HG03460 (cell line): ENCODE results near the gene GIPC2.
"Not testable (repeated sequence)": the region's sequence is repeated elsewhere in the genome, so short reads cannot be mapped to it uniquely, and the experiment has no call there.

Experiments
- ATAC-seq: cut with Tn5 transposase; IDR thresholded peaks from one replicate; pipeline ENCODE4 v1.9.1; 2021; ENCODE audit not compliant: unreplicated experiment

The GIPC2 gene, protein sequence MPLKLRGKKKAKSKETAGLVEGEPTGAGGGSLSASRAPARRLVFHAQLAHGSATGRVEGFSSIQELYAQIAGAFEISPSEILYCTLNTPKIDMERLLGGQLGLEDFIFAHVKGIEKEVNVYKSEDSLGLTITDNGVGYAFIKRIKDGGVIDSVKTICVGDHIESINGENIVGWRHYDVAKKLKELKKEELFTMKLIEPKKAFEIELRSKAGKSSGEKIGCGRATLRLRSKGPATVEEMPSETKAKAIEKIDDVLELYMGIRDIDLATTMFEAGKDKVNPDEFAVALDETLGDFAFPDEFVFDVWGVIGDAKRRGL

DNA sequence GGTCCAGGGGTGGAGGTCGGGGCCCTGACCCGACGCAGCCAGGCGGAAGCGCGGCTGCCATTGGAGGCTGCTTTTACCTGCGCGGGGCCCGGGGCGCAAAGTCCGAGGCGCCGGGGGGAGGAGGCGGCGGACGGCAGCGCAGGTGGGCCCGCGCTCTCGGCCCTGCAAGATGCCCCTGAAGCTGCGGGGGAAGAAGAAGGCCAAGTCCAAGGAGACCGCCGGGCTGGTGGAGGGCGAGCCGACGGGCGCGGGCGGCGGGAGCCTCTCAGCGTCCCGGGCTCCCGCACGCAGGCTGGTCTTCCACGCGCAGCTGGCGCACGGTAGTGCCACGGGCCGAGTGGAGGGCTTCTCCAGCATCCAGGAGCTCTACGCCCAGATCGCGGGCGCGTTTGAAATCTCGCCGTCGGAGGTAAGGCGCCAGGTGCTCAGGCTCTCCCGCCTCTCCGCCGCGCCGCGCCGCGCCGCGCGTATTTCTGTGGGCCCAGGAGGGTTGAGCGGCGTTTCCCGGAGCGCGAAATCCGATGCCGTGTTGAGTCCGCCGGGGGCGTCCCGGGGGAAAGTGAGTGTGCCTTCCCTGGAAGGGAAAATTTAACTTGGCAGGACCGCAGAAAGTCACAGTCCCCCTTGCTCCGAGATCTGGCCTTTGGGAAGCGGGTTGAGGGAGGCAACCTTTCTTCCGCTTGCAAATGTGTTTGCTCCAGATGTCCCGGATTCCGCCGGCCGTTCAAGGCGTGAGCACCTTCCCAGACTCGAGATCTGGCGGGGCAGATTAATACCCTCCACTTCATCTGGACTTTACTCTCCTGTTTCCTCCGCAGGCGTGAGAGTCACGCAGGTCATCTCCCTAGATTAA, at the start of gene GIPC2:
TSS of gene GIPC2 (plus strand) at position 41 of the 853 bp plus-strand sequence. CDS start at position 170, 129 bp downstream.
- ATAC-seq = no peak

GRCh38 chr1:77996734-77997133, 49.0 kb upstream of the GIPC2 start:
- no peak for ATAC-seq

DNA sequence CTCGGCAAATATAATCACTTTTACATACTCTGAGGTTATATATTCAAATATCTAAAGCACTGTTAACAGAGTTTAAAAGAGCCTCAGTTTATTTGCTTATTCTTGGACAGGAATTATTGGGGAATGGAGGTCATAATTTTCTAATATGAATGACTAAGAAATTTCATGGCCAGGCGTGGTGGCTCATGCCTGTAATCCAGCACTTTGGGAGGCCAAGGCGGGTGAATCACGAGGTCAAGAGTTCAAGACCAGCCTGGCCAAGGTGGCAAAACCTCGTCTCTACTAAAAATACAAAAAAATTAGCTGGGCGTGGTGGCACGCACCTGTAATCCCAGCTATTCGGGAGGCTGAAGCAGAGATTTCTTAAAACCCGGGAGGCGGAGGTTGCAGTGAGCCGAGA, 45.2 kb upstream of the GIPC2 start:
- ATAC-seq = not testable (repeated sequence)

DNA sequence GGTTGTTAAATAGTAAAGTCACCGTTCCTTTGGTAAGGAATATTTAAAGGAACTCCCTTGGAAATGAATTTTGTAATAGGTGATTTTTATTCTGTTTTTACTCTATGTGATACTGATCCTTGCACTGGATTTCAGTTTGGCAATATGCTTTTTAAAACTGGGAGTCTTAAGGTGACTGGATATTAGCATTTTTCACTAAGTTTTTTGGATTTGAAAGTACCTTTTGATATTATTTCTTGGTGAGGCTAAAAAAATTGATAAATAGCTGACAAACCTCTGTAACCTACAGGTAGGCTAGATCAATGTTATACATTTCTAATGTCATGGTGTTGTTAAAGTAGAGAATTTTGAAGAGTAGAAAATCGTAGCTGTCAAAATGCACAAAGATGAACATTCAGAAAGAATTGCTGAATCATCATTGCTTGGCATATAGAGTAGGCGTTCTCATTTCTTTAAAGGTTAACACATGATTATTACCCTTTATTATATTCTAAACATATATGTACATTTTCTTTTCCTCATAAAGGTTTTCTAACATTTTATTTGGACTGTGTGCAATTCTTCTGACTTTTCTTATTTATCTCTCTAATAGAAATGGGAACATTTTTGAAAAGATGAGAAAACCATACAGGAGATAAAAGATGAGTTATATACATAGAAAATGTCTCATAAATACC, 42.6 kb upstream of the GIPC2 start:
- no peak for ATAC-seq

DNA sequence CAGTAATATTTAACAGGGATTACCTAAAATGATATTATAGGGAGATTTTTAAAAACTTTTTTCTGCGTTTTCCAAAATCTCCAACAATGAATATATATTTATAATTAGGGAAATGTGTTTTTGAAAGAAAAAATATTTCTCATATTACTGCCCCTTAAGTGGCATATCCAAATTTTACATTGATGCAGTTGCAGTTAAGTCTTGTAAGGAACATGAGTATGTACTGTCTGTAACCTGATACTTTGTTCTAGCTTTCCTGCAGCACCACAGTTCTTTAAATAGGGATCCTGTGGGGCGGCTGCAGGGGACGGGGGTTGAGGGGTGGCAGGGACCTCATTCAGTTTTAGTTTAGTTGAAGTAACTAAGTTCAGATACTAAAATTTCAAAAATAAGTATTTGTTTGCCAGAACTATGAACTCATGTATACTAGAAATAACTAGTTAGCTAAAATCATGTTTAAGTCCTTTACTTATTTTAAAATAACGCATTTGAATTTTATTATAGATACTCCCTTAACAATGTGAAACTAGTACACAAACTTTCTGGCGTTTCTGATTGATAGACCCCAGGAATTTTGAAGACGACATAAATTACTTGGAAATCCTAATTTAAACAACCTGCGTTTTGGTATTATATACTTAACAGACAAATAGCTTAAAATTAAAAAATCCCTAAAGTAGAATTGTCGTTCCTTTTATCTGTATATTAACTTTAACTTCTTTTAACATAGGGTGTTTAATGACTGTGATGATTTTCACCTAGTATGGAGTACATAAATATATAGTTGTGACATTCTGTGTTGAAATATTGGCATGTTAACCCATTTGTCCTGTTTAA, 41.7 kb upstream of the GIPC2 start:
- peak; percentile 44 for ATAC-seq

GRCh38 chr1:78004719-78005447, 40.9 kb upstream of the GIPC2 start, which contains the start of gene DNAJB4:
Gene DNAJB4 (plus strand): TSS chr1:78004939. CDS start chr1:78005111, 172 bp downstream.
- ATAC-seq = peak; percentile 98

- no peak for ATAC-seq
These were observed 40.4 kb upstream of the GIPC2 start for GRCh38 chr1:78005448-78005722.

- ATAC-seq = no peak
These were observed 40.0 kb upstream of the GIPC2 start for GRCh38 chr1:78005755-78006154.

DNA sequence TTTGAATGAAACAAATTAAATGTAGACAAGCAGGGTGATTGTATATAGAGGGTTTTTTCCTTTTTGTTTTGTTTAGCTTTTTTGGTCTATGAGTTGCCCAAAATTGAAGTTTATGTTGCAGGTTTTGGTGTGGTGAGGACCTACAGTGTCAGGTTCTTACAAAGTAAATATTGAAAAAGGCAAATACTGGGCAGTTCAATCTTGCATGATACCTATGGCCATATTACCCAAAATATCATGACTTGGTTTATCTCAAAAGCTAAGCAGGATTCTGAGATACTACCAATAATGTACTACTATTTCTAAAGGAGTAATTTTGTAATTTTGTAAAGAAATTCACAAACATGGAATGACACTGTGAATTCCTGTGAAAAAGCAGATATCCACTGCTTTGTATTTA, 39.2 kb upstream of the GIPC2 start:
- ATAC-seq = no peak

DNA sequence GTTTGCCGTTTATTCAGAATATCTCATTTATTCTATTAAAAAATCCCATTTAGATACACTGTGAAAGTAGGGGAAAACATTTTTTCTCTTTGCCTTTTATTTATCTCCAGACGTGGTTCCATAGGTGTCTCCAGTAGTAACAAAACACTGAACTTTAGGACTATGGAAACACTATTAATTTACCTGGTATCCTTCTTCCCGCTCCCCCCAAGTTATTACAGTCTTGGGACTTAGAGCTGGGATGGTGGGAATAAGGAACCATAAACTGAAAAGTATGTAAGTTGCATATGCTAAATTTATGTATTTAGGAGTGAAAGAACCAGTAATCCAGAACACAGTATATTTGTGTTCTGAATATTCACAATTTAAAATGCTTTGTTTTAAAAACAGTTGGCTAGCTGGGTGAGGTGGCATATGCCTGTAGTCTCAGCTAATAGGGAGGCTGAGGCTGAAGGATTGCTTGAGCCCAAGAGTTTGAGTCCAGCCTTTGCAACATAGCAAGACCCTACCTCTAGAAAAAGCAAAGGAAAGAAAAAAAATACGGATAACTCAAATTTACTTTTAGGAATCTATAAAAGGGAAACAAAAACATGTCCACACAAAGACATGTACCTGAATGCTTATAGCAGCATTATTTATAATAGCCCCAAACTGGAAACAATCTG, 38.0 kb upstream of the GIPC2 start:
- ATAC-seq = no peak

- ATAC-seq = no peak
These were observed 36.5 kb upstream of the GIPC2 start for GRCh38 chr1:78009276-78009675.

DNA sequence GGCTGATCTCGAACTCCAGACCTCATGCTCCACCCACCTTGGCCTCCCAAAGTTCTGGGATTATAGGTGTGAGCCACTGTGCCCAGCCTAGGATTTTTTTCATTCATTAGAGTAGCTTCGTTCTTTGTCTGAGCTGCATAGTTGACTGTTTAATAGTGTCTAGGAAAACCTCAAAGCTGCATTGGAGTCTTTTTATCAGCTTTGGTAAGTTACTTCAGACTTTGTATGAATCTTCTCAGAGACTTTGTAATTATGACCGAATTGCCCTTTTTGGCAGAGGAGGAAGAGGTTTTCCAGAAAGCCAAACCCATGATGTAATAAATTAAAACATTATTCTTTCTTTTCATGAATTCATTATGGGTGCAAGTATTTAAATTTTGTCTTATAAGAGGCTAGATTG, 35.9 kb upstream of the GIPC2 start:
- no peak for ATAC-seq

GRCh38 chr1:78011050-78011449, 34.7 kb upstream of the GIPC2 start:
- no peak for ATAC-seq

- ATAC-seq = no peak
These were observed 30.6 kb upstream of the GIPC2 start for GRCh38 chr1:78015148-78015547.

DNA sequence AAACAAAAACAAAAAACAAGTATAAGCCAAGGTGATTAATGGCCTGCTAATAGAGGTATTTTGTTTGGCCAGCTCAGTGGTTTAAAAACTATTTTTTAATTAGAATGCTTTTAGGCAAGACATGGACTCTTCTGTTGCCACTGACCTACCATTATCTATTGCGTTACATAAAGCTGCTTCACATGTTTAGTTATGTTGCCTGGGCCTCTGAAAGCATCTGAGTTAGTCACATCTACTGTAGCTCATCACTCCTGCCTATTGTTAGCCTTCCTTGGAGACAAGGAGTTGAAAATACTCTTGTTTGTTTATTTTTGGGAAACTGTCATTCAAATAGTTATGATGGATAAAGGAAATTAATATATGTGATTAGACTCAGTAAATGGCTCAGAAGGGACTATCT, 26.7 kb upstream of the GIPC2 start:
- ATAC-seq = no peak

DNA sequence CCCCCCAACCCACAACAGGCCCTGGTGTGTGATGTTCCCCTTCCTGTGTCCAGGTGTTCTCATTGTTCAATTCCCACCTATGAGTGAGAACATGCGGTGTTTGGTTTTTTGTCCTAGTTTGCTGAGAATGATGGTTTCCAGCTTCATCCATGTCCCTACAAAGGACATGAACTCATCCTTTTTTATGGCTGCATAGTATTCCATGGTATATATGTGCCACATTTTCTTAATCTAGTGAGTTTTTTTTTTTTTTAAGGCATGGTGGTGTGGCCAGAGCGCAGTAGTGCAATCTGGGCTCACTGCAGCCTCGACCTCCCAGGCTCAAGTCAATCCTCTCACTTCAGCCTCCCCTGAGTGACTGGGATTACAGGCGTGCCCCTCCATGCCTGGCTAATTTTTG, 24.6 kb upstream of the GIPC2 start:
- not testable (repeated sequence) for ATAC-seq

GRCh38 chr1:78029793-78030192, 16.0 kb upstream of the GIPC2 start:
- no peak for ATAC-seq

DNA sequence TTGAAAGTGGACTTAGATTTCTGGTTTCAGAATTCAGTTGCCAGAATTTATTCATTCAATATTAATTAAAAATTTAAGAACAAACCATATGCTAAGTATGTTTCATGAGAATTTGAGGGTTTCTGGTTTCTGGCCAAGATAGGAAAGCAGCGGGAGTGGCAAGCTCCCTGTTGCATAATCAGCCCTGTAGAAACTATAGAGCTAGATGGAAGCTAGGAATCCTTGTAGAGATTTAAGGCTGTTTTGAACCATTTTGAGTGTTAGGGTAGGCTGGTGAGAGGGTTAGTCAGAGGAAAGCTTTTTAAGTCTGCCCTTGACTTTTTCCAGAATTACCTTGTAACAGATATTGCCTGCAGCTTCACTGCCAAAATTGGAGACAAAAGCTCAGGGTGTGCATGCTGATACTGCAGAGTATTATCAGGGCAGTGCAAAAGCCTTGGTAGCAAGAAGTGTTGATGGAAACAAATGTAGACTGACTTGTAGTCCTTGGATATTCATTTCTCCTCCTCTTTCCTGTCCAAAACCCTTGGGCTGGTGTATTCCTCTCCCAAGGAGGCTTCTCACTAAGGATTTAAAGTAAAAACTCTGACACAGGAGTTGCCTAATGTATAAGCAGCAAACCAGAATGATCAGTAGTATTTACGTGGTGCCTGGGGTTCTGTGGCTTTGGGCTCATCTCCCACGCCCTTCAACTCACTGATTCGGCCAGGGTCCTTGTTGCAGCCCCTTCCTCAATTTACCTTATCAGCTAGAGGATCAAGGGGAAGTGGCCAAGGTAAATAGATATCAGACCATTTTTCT, 12.6 kb upstream of the GIPC2 start:
- no peak for ATAC-seq

GRCh38 chr1:78033797-78034172, 12.0 kb upstream of the GIPC2 start:
- no peak for ATAC-seq
